Stimulated activated CD4-positive, alpha-beta T cell treated with anti-CD3 and anti-CD28 coated beads, Interleukin-4, amount 100 ng/mL, for 1 hour (primary cell): ENCODE data around the gene PPWD1.
A peak's percentile ranks its signal among the peaks of the same experiment; 100 is the strongest.

ENCODE experiments used
- DNase-seq: peaks from one replicate; pipeline ENCODE4 v3.0.0-alpha.2; 2020

PPWD1 gene

GRCh38 chr5:65624025-65624570, 61.0 kb downstream of the PPWD1 start, which contains the start of gene TRIM23:
TSS of gene TRIM23 (minus strand) at chr5:65624333. CDS start at chr5:65624274, 59 bp downstream.
- peak; percentile 87 for DNase-seq

DNA sequence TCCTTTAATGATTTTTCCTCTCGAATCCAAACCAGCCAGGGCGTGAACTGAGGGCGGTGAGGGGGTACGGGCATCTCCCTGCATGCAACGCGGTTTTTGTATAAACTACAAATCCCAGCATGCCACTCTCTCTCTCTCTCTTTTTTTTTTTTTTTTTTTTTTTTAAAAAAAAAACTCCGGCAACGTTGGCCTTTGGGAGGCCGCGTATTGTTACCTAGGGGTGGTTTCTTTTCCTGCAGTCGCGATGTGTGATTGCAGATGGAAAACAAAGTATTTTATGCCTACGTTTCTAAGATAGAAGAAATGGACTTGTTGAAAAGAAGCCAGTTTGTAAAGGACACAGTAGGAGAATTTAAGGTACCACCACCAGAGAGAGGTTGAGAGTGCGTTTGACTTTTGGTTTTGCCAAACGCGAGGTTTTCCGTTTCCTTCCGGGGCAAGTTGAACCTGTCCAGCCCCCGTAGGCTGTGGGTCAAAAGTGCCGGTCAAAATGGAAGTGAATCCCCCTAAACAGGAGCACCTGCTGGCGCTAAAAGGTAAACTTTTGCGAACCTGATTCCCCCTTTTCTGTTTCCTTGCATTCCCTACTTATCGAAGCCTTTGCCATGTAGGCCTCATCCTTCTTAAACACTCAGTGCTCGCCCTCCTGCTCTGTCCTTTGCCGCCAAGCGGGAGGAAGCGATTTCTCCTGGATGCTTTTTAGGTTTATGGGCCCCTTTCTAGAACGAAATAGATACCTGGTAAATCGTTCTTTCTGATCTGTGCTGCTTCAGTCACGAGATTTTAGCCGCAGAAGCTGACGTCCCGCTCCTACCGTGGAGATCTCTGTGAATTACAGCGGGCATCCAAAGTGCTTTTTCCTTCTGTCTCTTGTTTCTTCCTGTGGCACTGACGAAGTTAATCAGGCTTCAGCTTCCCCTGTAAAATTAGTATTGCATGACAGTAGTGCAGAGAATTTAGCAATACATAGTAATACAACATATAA, 61.8 kb downstream of the PPWD1 start, which contains the start of the genes SHLD3 and TRAPPC13:
TSS of gene SHLD3 (plus strand) at position 457 of the 985 bp plus-strand sequence. CDS start 4,561 bp downstream, outside the sequence.
TSS of gene TRAPPC13 (plus strand) at position 457 of the 985 bp plus-strand sequence. CDS start at position 491, 34 bp downstream.
- peak; percentile 72 for DNase-seq

DNA sequence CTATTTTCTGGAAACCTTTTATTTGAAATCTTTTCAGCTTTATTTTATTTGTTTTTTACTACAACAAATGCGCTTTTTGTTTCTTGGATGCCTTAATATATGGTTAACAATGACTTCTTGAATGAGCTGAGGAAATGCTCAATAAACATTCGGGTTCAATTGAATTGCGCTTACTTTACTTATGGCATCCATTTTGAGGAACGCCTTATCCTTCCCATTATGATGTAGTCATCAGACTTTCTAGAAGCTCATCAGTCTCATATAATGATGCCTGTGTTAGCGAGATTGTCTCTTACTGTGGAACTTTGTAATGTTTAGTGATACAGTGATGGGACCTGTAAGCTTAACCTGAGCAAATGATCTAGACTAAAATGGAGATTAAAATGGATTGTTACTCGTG, 62.6 kb downstream of the PPWD1 start:
- no peak for DNase-seq

DNA sequence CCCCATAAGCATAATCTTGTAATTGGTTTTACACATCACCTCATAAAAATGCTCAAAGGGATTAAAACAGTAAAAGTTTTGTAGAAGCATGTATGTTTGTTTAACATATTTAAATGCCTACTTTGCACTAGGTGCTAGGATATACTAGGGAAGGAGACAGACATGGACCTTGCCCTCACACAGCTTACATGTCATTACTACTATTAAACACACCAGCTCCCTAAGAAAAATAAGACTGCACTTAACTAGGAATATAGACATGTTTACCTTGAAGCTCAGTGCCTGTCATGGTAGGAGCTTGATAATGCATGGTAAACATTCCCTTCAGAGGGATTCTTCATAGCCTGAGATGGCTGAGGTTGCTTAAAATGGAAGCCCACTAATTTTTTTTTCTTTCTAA, 67.9 kb downstream of the PPWD1 start:
- no peak for DNase-seq
